HepG2 (cell line): ENCODE results near the gene CLDND2. TPM values are rescaled to one million over a fixed set of nuclear protein-coding genes. Genes with fewer than 3 reads are reported as not detected.

Source experiments
- CCDC6 ChIP-seq: sonication (generic); formaldehyde crosslinking; IDR thresholded peaks from 2 replicates; pipeline ENCODE4 v1.8.1; 2022; ENCODE audit warnings: mild to moderate bottlenecking, missing genetic modification reagents, moderate library complexity
- CREB1 ChIP-seq, 2 experiments: fragments of 450-650 bp in 1 of 2; IDR thresholded peaks; 2 replicates each; pipeline ENCODE4 v1.6.1; 2016 to 2017; ENCODE audit warnings: control low read depth in 1 of 2, mild to moderate bottlenecking in 1 of 2, missing compliant biosample characterization in 1 of 2, missing genetic modification characterization in 1 of 2
- DNMT3B ChIP-seq: conservative IDR thresholded peaks from 2 replicates; pipeline ENCODE4 v1.6.1; 2016; ENCODE audit warnings: missing biosample characterization, control low read depth
- ESRRA ChIP-seq: sonication (generic); formaldehyde crosslinking; IDR thresholded peaks from 2 replicates; pipeline ENCODE4 v1.5.1; 2020; ENCODE audit warnings: mild to moderate bottlenecking, low read depth, missing genetic modification reagents
- HIVEP1 ChIP-seq: sonication (generic); formaldehyde crosslinking; IDR thresholded peaks from 2 replicates; pipeline ENCODE4 v1.4.0; 2020; ENCODE audit warnings: mild to moderate bottlenecking, missing genetic modification reagents
- HNF4G ChIP-seq, 2 experiments: sonication (generic) in 1 of 2; formaldehyde crosslinking in 1 of 2; IDR thresholded peaks; 2 replicates each; pipeline versions ENCODE4 v1.4.0 to v1.6.1; 2011 to 2020; ENCODE audit warnings: borderline replicate concordance in 2 of 2, low read depth in 2 of 2, mild to moderate bottlenecking in 2 of 2, low read length in 1 of 2, missing genetic modification reagents in 1 of 2, moderate library complexity in 1 of 2
- JUND ChIP-seq: sonication (generic); formaldehyde crosslinking; IDR thresholded peaks from 2 replicates; pipeline ENCODE4 v1.8.0; 2022; ENCODE audit warnings: mild to moderate bottlenecking, missing genetic modification reagents
- KDM2A ChIP-seq: sonication (generic); formaldehyde crosslinking; IDR thresholded peaks from 2 replicates; pipeline ENCODE4 v1.4.0; 2020; ENCODE audit warnings: low read depth, missing genetic modification reagents, borderline replicate concordance
- NR2F6 ChIP-seq, 2 experiments: IDR thresholded peaks; 2 replicates each; pipeline ENCODE4 v1.6.1; 2016; ENCODE audit warnings: antibody characterized with exemption in 1 of 2, mild to moderate bottlenecking in 1 of 2
- RBM22 ChIP-seq: fragments of 200-400 bp; formaldehyde crosslinking; optimal IDR thresholded peaks from 2 replicates; pipeline ENCODE3; 2017; ENCODE audit warnings: mild to moderate bottlenecking, low read length, moderate library complexity
- SKIL ChIP-seq: sonication (generic); formaldehyde crosslinking; IDR thresholded peaks from 2 replicates; pipeline ENCODE4 v1.8.0; 2022; ENCODE audit warnings: missing genetic modification reagents, mild to moderate bottlenecking, moderate library complexity, borderline replicate concordance
- SMAD1 ChIP-seq: sonication (generic); formaldehyde crosslinking; IDR thresholded peaks from 2 replicates; pipeline ENCODE4 v1.4.0; 2020; ENCODE audit warnings: missing genetic modification reagents, low read depth, mild to moderate bottlenecking, borderline replicate concordance
- THAP11 ChIP-seq: IDR thresholded peaks from 2 replicates; pipeline ENCODE4 v1.6.1; 2016; ENCODE audit warnings: missing biosample characterization, missing genetic modification reagents
- ZBTB2 ChIP-seq: sonication (generic); formaldehyde crosslinking; IDR thresholded peaks from 2 replicates; pipeline ENCODE4 v1.8.0; 2022; ENCODE audit warnings: low read depth, missing genetic modification reagents
- ZFX ChIP-seq: sonication (generic); formaldehyde crosslinking; IDR thresholded peaks from 2 replicates; pipeline ENCODE4 v1.4.0; 2020; ENCODE audit warnings: mild to moderate bottlenecking, low read depth, missing genetic modification reagents, moderate library complexity
- ZIK1 ChIP-seq: sonication (generic); formaldehyde crosslinking; IDR thresholded peaks from 2 replicates; pipeline ENCODE4 v1.5.0; 2020; ENCODE audit warnings: mild to moderate bottlenecking, low read depth, missing genetic modification reagents, borderline replicate concordance
- ZNF207 ChIP-seq: fragments of 450-650 bp; IDR thresholded peaks from 2 replicates; pipeline ENCODE4 v1.6.1; 2016; ENCODE audit warnings: antibody characterized with exemption, borderline replicate concordance
- ZNF580 ChIP-seq: IDR thresholded peaks from 2 replicates; pipeline ENCODE4 v1.6.1; 2016; ENCODE audit warnings: low read depth, borderline replicate concordance
- ZNF609 ChIP-seq: sonication (generic); formaldehyde crosslinking; IDR thresholded peaks from 2 replicates; pipeline ENCODE4 v1.4.0; 2020; ENCODE audit warnings: mild to moderate bottlenecking, missing genetic modification reagents, borderline replicate concordance
- polyA plus RNA-seq, 8 experiments: library from polyadenylated mRNA; depleted of rRNA in 3 of 8; stranded (reverse) in 7 of 8; unstranded in 1 of 8; fragments of >200 nt; fragmentation: Illumina TruSeq in 4 of 8; extraction: Trizol in 4 of 8; gene quantifications; 2 replicates each; pipeline versions ENCODE4 v1.2.1 to v1.2.3, GENCODE V29; 2011 to 2016; ENCODE audit warnings: low read depth in 4 of 8, missing spikeins in 1 of 8, mixed read lengths in 1 of 8; ENCODE audit not compliant: insufficient read depth in 1 of 8
- total RNA-seq, 5 experiments: library from RNA; depleted of rRNA; stranded (reverse); fragments of >200 nt; fragmentation: Illumina TruSeq; extraction: Trizol; gene quantifications; 2 replicates each; pipeline ENCODE4 v1.2.3, GENCODE V29; 2016; ENCODE audit warnings: low read depth in 1 of 5

Gene CLDND2
- total and polyA plus RNA-seq, 2 of the 13 experiments (the other 11 are each of a cell fraction or from before 2014, with no cell fraction given), result 0.84 to 1.8 TPM

- TF ChIP-seq NR2F6 (IDR thresholded peaks at IDR 0.05), result no peak; the same call in 1 of the 2 replicates
- TF ChIP-seq NR2F6 (CRISPR knock-in tag; IDR thresholded peaks at IDR 0.05), result peak; percentile 62
- no peak for TF ChIP-seq ESRRA
- TF ChIP-seq SMAD1 (CRISPR knock-in tag), result no peak
- TF ChIP-seq SKIL (CRISPR knock-in tag), result 0 out of 2 replicates have a peak, but pooled peaks have one; percentile 28
- TF ChIP-seq ZIK1 (CRISPR knock-in tag), result no peak
- TF ChIP-seq HNF4G (IDR thresholded peaks at IDR 0.05; ENCODE audit: borderline replicate concordance, low read depth, low read length), result no peak
- peak; percentile 8; the same call in 1 of the 2 replicates for TF ChIP-seq HNF4G (CRISPR knock-in tag; IDR thresholded peaks at IDR 0.05; ENCODE audit: borderline replicate concordance, low read depth)
- TF ChIP-seq KDM2A (CRISPR knock-in tag), result peak; percentile 42
- no peak; the same call in 1 of the 2 replicates for TF ChIP-seq ZNF609 (CRISPR knock-in tag)
- TF ChIP-seq RBM22, result no peak
- TF ChIP-seq CCDC6, result peak; percentile 44; the same call in 1 of the 2 replicates
- TF ChIP-seq CREB1 (IDR thresholded peaks at IDR 0.05), result no peak
- no peak for TF ChIP-seq CREB1 (CRISPR knock-in tag; IDR thresholded peaks at IDR 0.05)
- TF ChIP-seq DNMT3B (CRISPR knock-in tag), result peak; percentile 44; the same call in 1 of the 2 replicates
- TF ChIP-seq ZNF207, result no peak
- peak; percentile 61; the same call in 1 of the 2 replicates for TF ChIP-seq JUND (CRISPR knock-in tag)
- no peak for TF ChIP-seq ZBTB2 (CRISPR knock-in tag)
- peak; percentile 78 for TF ChIP-seq ZFX (CRISPR knock-in tag)
- TF ChIP-seq ZNF580, result peak; percentile 22; the same call in 1 of the 2 replicates
- TF ChIP-seq THAP11 (CRISPR knock-in tag), result no peak
- 0 out of 2 replicates have a peak, but pooled peaks have one; percentile 41 for TF ChIP-seq HIVEP1 (CRISPR knock-in tag)
Measured at GRCh38 chr19:51354103-51354741, 14.6 kb downstream of the CLDND2 start (continued).
